Measurements from ENCODE around the gene RAD51AP2. TPM values are rescaled to one million over a fixed set of nuclear protein-coding genes. Genes with fewer than 3 reads are reported as not detected.

The RAD51AP2 gene
- total RNA-seq, 2 experiments from 2014 or later, result not detected

- no peak for DNase-seq
- no peaks in the 10 kb centered on the region for H3K9me3 Mint-ChIP-seq
- intact Hi-C loops (cut with micrococcal nuclease), result no loop called here
- H3K4me3 Mint-ChIP-seq, result no peak overlapping the region
- H3K4me1 Mint-ChIP-seq (ENCODE audit: low read depth), result peaks cover 6% of the 10 kb centered on the region
- no peaks in the 10 kb centered on the region for H3K36me3 Mint-ChIP-seq
- POLR2A ChIA-PET, result no interaction called here
- H3K27ac Mint-ChIP-seq, result no peak overlapping the region
- peaks cover 35% of the 10 kb centered on the region for H3K27me3 Mint-ChIP-seq
- CTCF ChIA-PET, result no interaction called here
Observed at GRCh38 chr2:17543131-17543660, 25.0 kb upstream of the RAD51AP2 start.

GRCh38 chr2:17542471-17542870 lies 24.2 kb upstream of the RAD51AP2 start:
- H3K36me3 Mint-ChIP-seq, result no peaks in the 10 kb centered on the region
- H3K27me3 Mint-ChIP-seq, result peaks cover 41% of the 10 kb centered on the region

GRCh38 chr2:17541531-17541950 lies 23.3 kb upstream of the RAD51AP2 start:
- H3K9me3 Mint-ChIP-seq, result no peaks in the 10 kb centered on the region
- H3K4me3 Mint-ChIP-seq, result no peak overlapping the region
- H3K27me3 Mint-ChIP-seq, result peaks cover 43% of the 10 kb centered on the region
- intact Hi-C loops (cut with micrococcal nuclease), result no loop called here
- no peak overlapping the region for H3K27ac Mint-ChIP-seq
- CTCF ChIA-PET, result no interaction called here
- no peaks in the 10 kb centered on the region for H3K36me3 Mint-ChIP-seq
- DNase-seq, result no peak
- H3K4me1 Mint-ChIP-seq (ENCODE audit: low read depth), result peaks cover 7% of the 10 kb centered on the region
- POLR2A ChIA-PET, result no interaction called here

More at GRCh38 chr2:17542471-17542870, 24.2 kb upstream of the RAD51AP2 start:
- peaks cover 7% of the 10 kb centered on the region for H3K4me1 Mint-ChIP-seq (ENCODE audit: low read depth)
- no peak for DNase-seq
- no peaks in the 10 kb centered on the region for H3K9me3 Mint-ChIP-seq
- intact Hi-C loops (cut with micrococcal nuclease), result no loop called here
- CTCF ChIA-PET, result no interaction called here
- H3K4me3 Mint-ChIP-seq, result no peak overlapping the region
- POLR2A ChIA-PET, result no interaction called here
- H3K27ac Mint-ChIP-seq, result no peak overlapping the region

- Mint-ChIP-seq H3K9me3 (no peaks in the 10 kb centered on the region), H3K36me3 (no peaks in the 10 kb centered on the region), H3K4me3 (no peak overlapping the region), H3K27ac (no peak overlapping the region), H3K27me3 (peaks cover 45% of the 10 kb centered on the region), H3K4me1 (ENCODE audit: low read depth) (peaks cover 7% of the 10 kb centered on the region)
- ChIA-PET POLR2A (no interaction called here), CTCF (no interaction called here)
- intact Hi-C loops (cut with micrococcal nuclease), result no loop called here
- no peak for DNase-seq
Observed at GRCh38 chr2:17540813-17541530, 22.7 kb upstream of the RAD51AP2 start.

GRCh38 chr2:17540093-17540812 lies 22.0 kb upstream of the RAD51AP2 start, which contains the start of gene VSNL1:
Gene VSNL1 (plus strand): TSS chr2:17540696. CDS start chr2:17592075, 51,379 bp downstream.
- no peaks in the 10 kb centered on the region for H3K36me3 Mint-ChIP-seq

GRCh38 chr2:17539611-17540092 lies 21.4 kb upstream of the RAD51AP2 start:
- ChIA-PET POLR2A (no interaction called here), CTCF (no interaction called here)
- intact Hi-C loops (cut with micrococcal nuclease), result no loop called here
- Mint-ChIP-seq H3K27me3 (peaks cover 51% of the 10 kb centered on the region), H3K4me1 (ENCODE audit: low read depth) (peaks cover 7% of the 10 kb centered on the region), H3K9me3 (no peaks in the 10 kb centered on the region), H3K27ac (no peak overlapping the region), H3K36me3 (no peaks in the 10 kb centered on the region), H3K4me3 (no peak overlapping the region)
- DNase-seq, result no peak

More at GRCh38 chr2:17540093-17540812, 22.0 kb upstream of the RAD51AP2 start, which contains the start of gene VSNL1:
- Mint-ChIP-seq H3K27ac (no peak within 1 kb of the TSS), H3K27me3 (peaks cover 48% of the 10 kb centered on the region), H3K4me1 (ENCODE audit: low read depth) (peaks cover 7% of the 10 kb centered on the region), H3K9me3 (no peaks in the 10 kb centered on the region), H3K4me3 (no peak within 1 kb of the TSS)
- CTCF ChIA-PET, result no interaction called here
- POLR2A ChIA-PET, result no interaction called here
- intact Hi-C loops (cut with micrococcal nuclease), result no loop called here
- DNase-seq, result no peak

GRCh38 chr2:17538844-17539554 lies 20.8 kb upstream of the RAD51AP2 start:
- H3K4me3 Mint-ChIP-seq, result no peak overlapping the region
- no peaks in the 10 kb centered on the region for H3K9me3 Mint-ChIP-seq
- peaks cover 7% of the 10 kb centered on the region for H3K4me1 Mint-ChIP-seq (ENCODE audit: low read depth)
- peaks cover 51% of the 10 kb centered on the region for H3K27me3 Mint-ChIP-seq
- CTCF ChIA-PET, result no interaction called here
- intact Hi-C loops (cut with micrococcal nuclease), result no loop called here
- no peaks in the 10 kb centered on the region for H3K36me3 Mint-ChIP-seq
- no peak overlapping the region for H3K27ac Mint-ChIP-seq
- no peak for DNase-seq
- POLR2A ChIA-PET, result no interaction called here

- intact Hi-C loops (cut with micrococcal nuclease), result no loop called here
- no peak for DNase-seq
- H3K27ac Mint-ChIP-seq, result no peak overlapping the region
- no peak overlapping the region for H3K4me3 Mint-ChIP-seq
- POLR2A ChIA-PET, result no interaction called here
- H3K27me3 Mint-ChIP-seq, result peaks cover 51% of the 10 kb centered on the region
- CTCF ChIA-PET, result no interaction called here
- H3K9me3 Mint-ChIP-seq, result no peaks in the 10 kb centered on the region
- H3K36me3 Mint-ChIP-seq, result no peaks in the 10 kb centered on the region
- H3K4me1 Mint-ChIP-seq (ENCODE audit: low read depth), result peaks cover 7% of the 10 kb centered on the region
Observed at GRCh38 chr2:17538022-17538843, 20.0 kb upstream of the RAD51AP2 start.

GRCh38 chr2:17536416-17536815 lies 18.2 kb upstream of the RAD51AP2 start:
- no peaks in the 10 kb centered on the region for H3K36me3 Mint-ChIP-seq
- H3K4me3 Mint-ChIP-seq, result no peak overlapping the region
- no peak for DNase-seq
- ChIA-PET POLR2A (no interaction called here), CTCF (no interaction called here)
- peaks cover 40% of the 10 kb centered on the region for H3K27me3 Mint-ChIP-seq
- intact Hi-C loops (cut with micrococcal nuclease), result no loop called here
- peaks cover 7% of the 10 kb centered on the region for H3K4me1 Mint-ChIP-seq (ENCODE audit: low read depth)
- H3K27ac Mint-ChIP-seq, result no peak overlapping the region
- no peaks in the 10 kb centered on the region for H3K9me3 Mint-ChIP-seq

- Mint-ChIP-seq H3K36me3 (no peaks in the 10 kb centered on the region), H3K27ac (no peak overlapping the region), H3K4me1 (ENCODE audit: low read depth) (peaks cover 4% of the 10 kb centered on the region), H3K4me3 (no peak overlapping the region), H3K9me3 (no peaks in the 10 kb centered on the region), H3K27me3 (peaks cover 20% of the 10 kb centered on the region)
- ChIA-PET CTCF (no interaction called here), POLR2A (no interaction called here)
- intact Hi-C loops (cut with micrococcal nuclease), result no loop called here
- DNase-seq, result no peak
Observed at GRCh38 chr2:17533546-17533945, 15.3 kb upstream of the RAD51AP2 start.

GRCh38 chr2:17529771-17530170 lies 11.5 kb upstream of the RAD51AP2 start:
- Mint-ChIP-seq H3K27ac (no peak overlapping the region), H3K4me3 (no peak overlapping the region), H3K4me1 (ENCODE audit: low read depth) (no peaks in the 10 kb centered on the region), H3K9me3 (no peaks in the 10 kb centered on the region), H3K27me3 (peaks cover 1% of the 10 kb centered on the region), H3K36me3 (no peaks in the 10 kb centered on the region)
- ChIA-PET CTCF (no interaction called here), POLR2A (no interaction called here)
- DNase-seq, result no peak
- intact Hi-C loops (cut with micrococcal nuclease), result no loop called here

- Mint-ChIP-seq H3K4me3 (no peak overlapping the region), H3K9me3 (no peaks in the 10 kb centered on the region), H3K27me3 (peaks cover 5% of the 10 kb centered on the region), H3K27ac (no peak overlapping the region), H3K36me3 (no peaks in the 10 kb centered on the region), H3K4me1 (ENCODE audit: low read depth) (no peaks in the 10 kb centered on the region)
- CTCF ChIA-PET, result no interaction called here
- intact Hi-C loops (cut with micrococcal nuclease), result no loop called here
- POLR2A ChIA-PET, result no interaction called here
- no peak for DNase-seq
Observed at GRCh38 chr2:17522303-17522702, 4.1 kb upstream of the RAD51AP2 start.
